ENCODE data around the gene CAMK2N1. TPM values are rescaled to one million over a fixed set of nuclear protein-coding genes. Genes with fewer than 3 reads are reported as not detected.
A peak's percentile ranks its signal among the peaks of the same experiment; 100 is the strongest.

Gene CAMK2N1
- total RNA-seq, 1 donor from 2014 or later = 69.2 TPM

DNA sequence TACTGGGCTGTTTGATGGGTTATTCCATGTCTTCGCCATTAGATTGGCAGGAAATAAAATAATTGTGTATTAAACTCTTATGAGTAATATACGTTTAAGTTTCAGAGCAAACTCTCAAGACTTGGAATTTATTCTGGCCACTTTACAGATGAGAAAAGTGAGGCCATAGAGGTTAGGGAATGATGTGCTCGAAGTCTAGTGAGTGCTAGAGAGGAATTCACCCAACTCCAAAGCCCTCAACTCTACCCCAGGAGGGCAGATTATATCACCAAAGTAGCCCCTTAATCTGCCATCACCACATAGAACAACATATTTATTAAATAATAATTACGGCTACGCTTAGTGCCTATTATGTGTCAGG lies 22.4 kb upstream of the CAMK2N1 start:
- Mint-ChIP-seq H3K27me3 (peaks cover 33% of the 10 kb centered on the region), H3K4me1 (ENCODE audit: low read depth) (peaks cover 5% of the 10 kb centered on the region), H3K9me3 (ENCODE audit: low read depth) (no peaks in the 10 kb centered on the region), H3K36me3 (ENCODE audit: insufficient read depth) (no peaks in the 10 kb centered on the region), H3K27ac (peak overlapping the region; percentile 88), H3K4me3 (ENCODE audit: low read depth) (peak overlapping the region; percentile 89)
- TF ChIP-seq, protein P1, sequence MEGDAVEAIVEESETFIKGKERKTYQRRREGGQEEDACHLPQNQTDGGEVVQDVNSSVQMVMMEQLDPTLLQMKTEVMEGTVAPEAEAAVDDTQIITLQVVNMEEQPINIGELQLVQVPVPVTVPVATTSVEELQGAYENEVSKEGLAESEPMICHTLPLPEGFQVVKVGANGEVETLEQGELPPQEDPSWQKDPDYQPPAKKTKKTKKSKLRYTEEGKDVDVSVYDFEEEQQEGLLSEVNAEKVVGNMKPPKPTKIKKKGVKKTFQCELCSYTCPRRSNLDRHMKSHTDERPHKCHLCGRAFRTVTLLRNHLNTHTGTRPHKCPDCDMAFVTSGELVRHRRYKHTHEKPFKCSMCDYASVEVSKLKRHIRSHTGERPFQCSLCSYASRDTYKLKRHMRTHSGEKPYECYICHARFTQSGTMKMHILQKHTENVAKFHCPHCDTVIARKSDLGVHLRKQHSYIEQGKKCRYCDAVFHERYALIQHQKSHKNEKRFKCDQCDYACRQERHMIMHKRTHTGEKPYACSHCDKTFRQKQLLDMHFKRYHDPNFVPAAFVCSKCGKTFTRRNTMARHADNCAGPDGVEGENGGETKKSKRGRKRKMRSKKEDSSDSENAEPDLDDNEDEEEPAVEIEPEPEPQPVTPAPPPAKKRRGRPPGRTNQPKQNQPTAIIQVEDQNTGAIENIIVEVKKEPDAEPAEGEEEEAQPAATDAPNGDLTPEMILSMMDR (IDR thresholded peaks at IDR 0.05; ENCODE audit: unreplicated experiment) = no peak
- no peak for DNase-seq (ENCODE audit: low spot score, unreplicated experiment)

DNA sequence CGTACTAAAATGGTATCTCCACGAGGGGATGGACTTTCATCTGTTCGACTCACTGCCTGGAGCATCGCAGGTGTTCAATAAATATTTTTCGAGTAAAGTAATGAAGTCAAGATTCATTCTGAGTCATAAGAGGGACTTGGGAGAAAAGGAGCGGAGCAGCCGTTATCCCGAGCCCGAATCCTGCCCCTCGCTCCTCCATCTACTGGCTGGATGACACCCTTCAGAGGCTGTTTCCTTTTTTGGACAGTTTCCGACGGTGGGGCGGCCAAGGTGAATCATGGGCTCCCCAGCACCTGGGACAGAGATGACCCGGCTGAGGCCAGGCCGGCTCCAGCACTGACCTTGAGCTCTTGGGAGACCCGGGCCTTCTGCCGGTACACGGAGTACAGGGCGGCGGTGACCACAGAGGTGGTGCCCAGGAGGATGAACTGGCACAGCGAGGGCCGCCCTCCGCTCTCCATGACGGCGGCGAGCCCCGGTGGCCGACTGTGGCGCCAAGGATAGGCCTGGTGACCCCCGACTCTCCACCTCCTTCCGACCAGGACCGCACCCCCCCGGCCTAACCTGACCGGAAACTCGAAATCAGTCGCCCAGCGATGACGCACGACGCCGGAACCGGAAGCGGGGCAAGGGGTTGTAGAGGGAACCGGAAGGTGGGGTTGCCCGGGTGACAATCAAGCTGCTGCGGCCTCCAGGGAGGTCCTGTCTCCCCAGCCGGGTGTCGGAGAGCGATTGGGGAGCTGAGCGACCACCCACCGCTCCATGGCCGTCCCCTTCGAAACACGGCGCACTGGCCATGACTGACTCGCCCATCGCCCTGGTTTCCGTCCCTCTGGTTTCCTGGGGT lies 21.8 kb upstream of the CAMK2N1 start, which contains the start of gene MUL1:
TSS of gene MUL1 (minus strand) at position 588 of the 847 bp plus-strand sequence. CDS start at position 461, 127 bp downstream.
- TF ChIP-seq, protein P1 (IDR thresholded peaks at IDR 0.05; ENCODE audit: unreplicated experiment) = no peak
- no peaks in the 10 kb centered on the region for H3K9me3 Mint-ChIP-seq (ENCODE audit: low read depth)
- DNase-seq (ENCODE audit: low spot score, unreplicated experiment) = peak; percentile 87
- H3K36me3 Mint-ChIP-seq (ENCODE audit: insufficient read depth) = no peaks in the 10 kb centered on the region
- H3K27me3 Mint-ChIP-seq = peaks cover 27% of the 10 kb centered on the region
- peak within 1 kb of the TSS; percentile 89 for H3K4me3 Mint-ChIP-seq (ENCODE audit: low read depth)
- peaks cover 5% of the 10 kb centered on the region for H3K4me1 Mint-ChIP-seq (ENCODE audit: low read depth)
- H3K27ac Mint-ChIP-seq = peak within 1 kb of the TSS; percentile 88

DNA sequence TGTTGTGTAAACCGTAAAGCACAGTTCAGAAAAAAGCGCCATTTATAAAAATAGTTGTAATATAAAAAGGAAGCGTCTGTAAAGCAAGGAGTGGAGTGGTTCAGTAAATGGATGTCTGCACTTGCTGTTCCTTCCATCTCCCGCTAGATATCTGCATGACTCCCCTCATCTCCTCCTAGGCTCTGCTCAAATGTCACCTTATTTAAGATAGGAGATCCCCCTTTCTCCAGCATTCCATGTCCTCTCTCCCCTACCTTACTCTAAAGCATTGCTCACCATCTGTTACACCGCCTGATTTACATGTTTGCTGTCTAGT lies 21.2 kb upstream of the CAMK2N1 start:
- Mint-ChIP-seq H3K9me3 (ENCODE audit: low read depth) (no peaks in the 10 kb centered on the region), H3K27ac (peak overlapping the region; percentile 88), H3K4me1 (ENCODE audit: low read depth) (peaks cover 5% of the 10 kb centered on the region), H3K27me3 (peaks cover 22% of the 10 kb centered on the region), H3K4me3 (ENCODE audit: low read depth) (peak overlapping the region; percentile 89), H3K36me3 (ENCODE audit: insufficient read depth) (no peaks in the 10 kb centered on the region)
- TF ChIP-seq, protein P1 (IDR thresholded peaks at IDR 0.05; ENCODE audit: unreplicated experiment) = no peak
- DNase-seq (ENCODE audit: low spot score, unreplicated experiment) = no peak

DNA sequence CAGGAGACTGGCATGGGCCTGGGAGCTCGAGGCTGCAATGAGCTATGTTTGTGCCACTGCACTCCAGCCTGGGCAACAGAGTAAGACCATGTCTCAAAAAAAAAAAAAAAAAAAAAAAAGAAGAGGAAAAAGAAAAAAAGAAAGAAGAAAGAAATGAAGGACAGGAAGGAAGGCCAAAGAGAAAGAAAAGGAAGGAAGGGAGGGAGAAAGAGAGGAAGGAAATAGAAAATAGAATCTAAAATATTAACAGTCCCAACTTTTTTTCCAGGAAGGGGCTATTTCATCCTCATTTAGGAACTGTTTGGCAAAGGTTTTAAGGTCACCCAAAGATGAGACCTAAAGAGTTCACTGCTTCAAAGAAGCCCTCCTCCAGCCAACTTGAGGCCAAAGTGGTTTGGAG lies 19.5 kb upstream of the CAMK2N1 start:
- no peak overlapping the region for H3K27ac Mint-ChIP-seq
- TF ChIP-seq, protein P1 (IDR thresholded peaks at IDR 0.05; ENCODE audit: unreplicated experiment) = no peak

DNA sequence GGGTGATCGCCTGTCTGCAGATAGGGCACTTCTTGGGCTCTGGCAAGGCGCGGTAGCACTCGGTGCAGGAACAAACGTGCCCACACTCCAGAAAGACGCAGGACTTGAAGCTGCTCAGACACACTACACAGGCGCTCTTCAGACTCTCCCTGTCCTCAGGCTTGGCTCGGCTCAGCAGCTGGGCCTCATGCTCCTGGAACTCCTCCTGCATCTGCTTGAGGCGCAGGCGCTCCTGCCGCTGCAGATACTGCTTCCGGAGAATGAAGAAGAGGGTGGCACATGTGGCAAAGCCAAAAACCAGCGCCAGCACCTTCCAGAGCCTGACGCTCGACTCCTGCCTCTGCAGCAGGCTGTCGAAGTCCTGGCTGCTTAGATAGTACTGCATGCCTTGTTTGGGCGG lies 14.7 kb upstream of the CAMK2N1 start:
- Mint-ChIP-seq H3K9me3 (ENCODE audit: low read depth) (no peaks in the 10 kb centered on the region), H3K27me3 (no peaks in the 10 kb centered on the region), H3K4me3 (ENCODE audit: low read depth) (no peak overlapping the region), H3K36me3 (ENCODE audit: insufficient read depth) (peaks cover 8% of the 10 kb centered on the region), H3K27ac (no peak overlapping the region), H3K4me1 (ENCODE audit: low read depth) (no peaks in the 10 kb centered on the region)
- TF ChIP-seq, protein P1 (IDR thresholded peaks at IDR 0.05; ENCODE audit: unreplicated experiment) = no peak
- no peak for DNase-seq (ENCODE audit: low spot score, unreplicated experiment)

More for the DNA sequence above, 19.5 kb upstream of the CAMK2N1 start:
- no peak for DNase-seq (ENCODE audit: low spot score, unreplicated experiment)
- Mint-ChIP-seq H3K4me3 (ENCODE audit: low read depth) (peak overlapping the region; percentile 58), H3K9me3 (ENCODE audit: low read depth) (no peaks in the 10 kb centered on the region), H3K27me3 (peaks cover 9% of the 10 kb centered on the region), H3K4me1 (ENCODE audit: low read depth) (peaks cover 5% of the 10 kb centered on the region), H3K36me3 (ENCODE audit: insufficient read depth) (peaks cover 1% of the 10 kb centered on the region)

All from progenitor cell of endocrine pancreas (in vitro differentiated cells).